ENCODE results near the gene PPARA.

Gene PPARA

GRCh38 chr22:46135611-46136485 lies 14.5 kb upstream of the PPARA start:
- TF ChIP-seq CREB1 (IDR thresholded peaks at IDR 0.05; ENCODE audit: low read depth) (no peak), TCF12 (IDR thresholded peaks at IDR 0.05; ENCODE audit: low read depth) (no peak), EGR1 (IDR thresholded peaks at IDR 0.05) (no peak), REST (IDR thresholded peaks at IDR 0.05; ENCODE audit: low read depth) (no peak), FOXM1 (IDR thresholded peaks at IDR 0.05; ENCODE audit: borderline replicate concordance, low read depth) (no peak), ZBTB7A (IDR thresholded peaks at IDR 0.05; ENCODE audit: low read depth) (no peak), USF1 (IDR thresholded peaks at IDR 0.05) (no peak), NFIC (IDR thresholded peaks at IDR 0.05) (no peak), TEAD4 (IDR thresholded peaks at IDR 0.05) (no peak), TAF1 (IDR thresholded peaks at IDR 0.05; ENCODE audit: low read depth) (no peak), RAD21 (IDR thresholded peaks at IDR 0.05; ENCODE audit: low read depth) (no peak), YY1 (IDR thresholded peaks at IDR 0.05; ENCODE audit: low read depth) (no peak), EP300 (IDR thresholded peaks at IDR 0.05; ENCODE audit: borderline replicate concordance) (no peak), CEBPB (IDR thresholded peaks at IDR 0.05) (no peak), MAX (IDR thresholded peaks at IDR 0.05) (no peak)

GRCh38 chr22:46136486-46137217 lies 13.7 kb upstream of the PPARA start:
- no peak for TF ChIP-seq EGR1 (IDR thresholded peaks at IDR 0.05)
- no peak for TF ChIP-seq ZBTB7A (IDR thresholded peaks at IDR 0.05; ENCODE audit: low read depth)

DNA sequence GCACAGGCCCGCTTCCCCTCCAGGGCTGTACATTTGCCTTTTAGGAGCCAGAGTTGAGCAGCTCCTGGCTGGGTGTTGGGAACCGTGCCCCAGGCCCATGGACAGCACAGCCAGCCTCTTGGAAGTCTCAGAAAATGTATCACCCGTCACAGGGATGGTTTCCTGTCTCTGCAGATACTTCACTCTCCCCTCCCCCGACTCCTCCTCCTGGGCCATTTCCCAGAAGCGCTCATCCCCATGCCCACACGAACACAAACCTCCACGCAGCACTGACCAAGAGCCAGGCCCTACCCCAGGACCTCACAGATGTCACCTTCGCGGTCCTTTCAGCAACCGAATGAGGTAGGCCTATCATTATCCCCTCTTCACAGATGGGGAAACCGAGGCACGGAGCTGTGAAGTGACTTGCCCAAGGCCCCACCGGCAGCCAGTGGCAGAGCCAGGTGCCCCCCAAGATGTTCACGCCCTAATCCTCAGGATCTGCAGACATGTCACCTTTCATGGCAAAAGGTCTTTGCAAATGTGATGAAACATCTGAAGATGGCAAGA lies 13.0 kb upstream of the PPARA start:
- no peak for TF ChIP-seq REST (IDR thresholded peaks at IDR 0.05; ENCODE audit: low read depth)
- no peak for TF ChIP-seq CEBPB (IDR thresholded peaks at IDR 0.05)
- TF ChIP-seq YY1 (IDR thresholded peaks at IDR 0.05; ENCODE audit: low read depth): no peak
- TF ChIP-seq TCF12 (IDR thresholded peaks at IDR 0.05; ENCODE audit: low read depth): no peak

- no peak for TF ChIP-seq NFIC (IDR thresholded peaks at IDR 0.05)
- TF ChIP-seq CREB1 (IDR thresholded peaks at IDR 0.05; ENCODE audit: low read depth): no peak
- no peak for TF ChIP-seq MAX (IDR thresholded peaks at IDR 0.05)
- no peak for TF ChIP-seq EP300 (IDR thresholded peaks at IDR 0.05; ENCODE audit: borderline replicate concordance)
- TF ChIP-seq USF1 (IDR thresholded peaks at IDR 0.05): no peak
- TF ChIP-seq CEBPB (IDR thresholded peaks at IDR 0.05): no peak
- TF ChIP-seq ZBTB7A (IDR thresholded peaks at IDR 0.05; ENCODE audit: low read depth): no peak
- TF ChIP-seq REST (IDR thresholded peaks at IDR 0.05; ENCODE audit: low read depth): no peak
- no peak for TF ChIP-seq EGR1 (IDR thresholded peaks at IDR 0.05)
- no peak for TF ChIP-seq RAD21 (IDR thresholded peaks at IDR 0.05; ENCODE audit: low read depth)
- TF ChIP-seq TAF1 (IDR thresholded peaks at IDR 0.05; ENCODE audit: low read depth): no peak
- TF ChIP-seq YY1 (IDR thresholded peaks at IDR 0.05; ENCODE audit: low read depth): no peak
- no peak for TF ChIP-seq TEAD4 (IDR thresholded peaks at IDR 0.05)
- no peak for TF ChIP-seq TCF12 (IDR thresholded peaks at IDR 0.05; ENCODE audit: low read depth)
- TF ChIP-seq FOXM1 (IDR thresholded peaks at IDR 0.05; ENCODE audit: borderline replicate concordance, low read depth): no peak
Observed at GRCh38 chr22:46138058-46138797, 12.1 kb upstream of the PPARA start.
